PC-9 (cell line): ENCODE results near the gene GALNT11. TPM values are rescaled to one million over a fixed set of nuclear protein-coding genes. Genes with fewer than 3 reads are reported as not detected.

ENCODE experiments used
- BruUV-seq: library from RNA; stranded (reverse); fragments of 400-500 nt; replicated peaks from 2 replicates; lab custom pipeline; 2021; lab: Mats Ljungman, UMichigan
- CTCF ChIA-PET: fragments of 300-600 bp; sonication (Branson Sonifier 250); formaldehyde crosslinking; loops from one replicate; lab custom pipeline; 2022; ENCODE audit warnings: antibody characterized with exemption; lab: Charles Lee
- POLR2A ChIA-PET: fragments of 300-600 bp; sonication (Branson Sonifier 250); formaldehyde crosslinking; loops from one replicate; lab custom pipeline; 2022; ENCODE audit warnings: antibody characterized with exemption; ENCODE audit not compliant: unreplicated experiment; lab: Charles Lee
- DNase-seq, 2 experiments: peaks; one replicate each; pipeline versions ENCODE4 v3.0.0 to v3.0.0-alpha.2; 2015 to 2022; ENCODE audit warnings: mixed read lengths in 1 of 2
- H2AFZ ChIP-seq: fragments of 200-600 bp; sonication (generic); 2 replicates; pipeline ENCODE4 v1.8.1; 2017; ENCODE audit warnings: antibody characterized with exemption
- H3F3A ChIP-seq: fragments of 200-600 bp; sonication (generic); 2 replicates; pipeline ENCODE4 v1.8.1; 2017; ENCODE audit warnings: antibody characterized with exemption, mild to moderate bottlenecking, low read depth; ENCODE audit not compliant: insufficient read depth
- H3K27ac ChIP-seq: fragments of 200-600 bp; sonication (generic); 2 replicates; pipeline ENCODE4 v1.6.1; 2016; ENCODE audit warnings: mixed run types
- H3K27me3 ChIP-seq: fragments of 200-600 bp; sonication (generic); 2 replicates; pipeline ENCODE4 v1.6.1; 2016; ENCODE audit warnings: low read depth, mixed run types; ENCODE audit not compliant: insufficient read depth
- H3K36me3 ChIP-seq: fragments of 200-600 bp; sonication (generic); 2 replicates; pipeline ENCODE4 v1.6.1; 2016; ENCODE audit warnings: low read depth, mixed run types
- H3K4me1 ChIP-seq: fragments of 200-600 bp; sonication (generic); replicated peaks from 2 replicates; pipeline ENCODE4 v1.6.1; 2016; ENCODE audit warnings: mixed run types; ENCODE audit not compliant: insufficient read depth
- H3K4me2 ChIP-seq: fragments of 200-600 bp; sonication (generic); 2 replicates; pipeline ENCODE4 v1.6.1; 2017; ENCODE audit warnings: mixed run types
- H3K4me3 ChIP-seq: fragments of 200-600 bp; sonication (generic); 2 replicates; pipeline ENCODE4 v1.6.1; 2016; ENCODE audit warnings: mixed run types
- H3K79me2 ChIP-seq: fragments of 200-600 bp; sonication (generic); 2 replicates; pipeline ENCODE4 v1.6.1; 2017; ENCODE audit warnings: low read depth, mixed run types
- H3K9me2 ChIP-seq: fragments of 200-600 bp; sonication (generic); 2 replicates; pipeline ENCODE4 v1.8.1; 2017; ENCODE audit warnings: mild to moderate bottlenecking; ENCODE audit not compliant: insufficient read depth
- H3K9me3 ChIP-seq: fragments of 200-600 bp; sonication (generic); 2 replicates; pipeline ENCODE4 v1.8.1; 2016; ENCODE audit warnings: low read depth; ENCODE audit not compliant: insufficient read depth
- H4K20me1 ChIP-seq: fragments of 200-600 bp; sonication (generic); 2 replicates; pipeline ENCODE4 v1.8.1; 2017; ENCODE audit not compliant: insufficient read depth
- CTCF ChIP-seq: fragments of 200-600 bp; sonication (generic); conservative IDR thresholded peaks from 2 replicates; pipeline ENCODE4 v1.6.1; 2017; ENCODE audit warnings: mixed run types, antibody characterized with exemption, mild to moderate bottlenecking, moderate library complexity
- EZH2 ChIP-seq: fragments of 200-600 bp; sonication (generic); IDR thresholded peaks from 2 replicates; pipeline ENCODE4 v1.8.0; 2017; ENCODE audit warnings: antibody characterized with exemption, low read depth
- intact Hi-C: fragments of 100-400 bp; cut with micrococcal nuclease; formaldehyde crosslinking; loops from one replicate; pipeline ENCODE4 v1.10.0; 2022; ENCODE audit not compliant: unreplicated experiment
- total RNA-seq: library from RNA; stranded (reverse); gene quantifications from 2 replicates; pipeline ENCODE4 v1.2.3, GENCODE V29; 2021

Gene GALNT11
- total RNA-seq, 1 experiment from 2014 or later = 28.8 TPM

GRCh38 chr7:152000191-152000590, 25.3 kb upstream of the GALNT11 start:
- Histone ChIP-seq H3K27me3 (peaks cover 7% of the 10 kb centered on the region; the same call in 1 of the 2 replicates), H4K20me1 (no peaks in the 10 kb centered on the region), H3K9me2 (no peaks in the 10 kb centered on the region), H3K4me2 (no peak overlapping the region), H3K79me2 (no peaks in the 10 kb centered on the region), H3K9me3 (no peaks in the 10 kb centered on the region), H3K27ac (no peak overlapping the region), H3K36me3 (no peaks in the 10 kb centered on the region), H3K4me3 (no peak overlapping the region), H3F3A (no peaks in the 10 kb centered on the region), H3K4me1 (no peaks in the 10 kb centered on the region), H2AFZ (no peak overlapping the region)
- BruUV-seq = no TSS peak
- DNase-seq = no peak
- CTCF ChIA-PET = no interaction called here
- TF ChIP-seq EZH2 (no peak), CTCF (no peak)
- intact Hi-C loops = no loop called here
- POLR2A ChIA-PET = no interaction called here

GRCh38 chr7:152006336-152006735, 19.1 kb upstream of the GALNT11 start:
- TF ChIP-seq CTCF = no peak
- no peak for TF ChIP-seq EZH2
- peaks cover 7% of the 10 kb centered on the region; the same call in 1 of the 2 replicates for H3K27me3 ChIP-seq
- no peak overlapping the region for H3K4me2 ChIP-seq
- intact Hi-C loops = no loop called here
- H4K20me1 ChIP-seq = no peaks in the 10 kb centered on the region
- H3K9me2 ChIP-seq = no peaks in the 10 kb centered on the region
- no peaks in the 10 kb centered on the region for H3F3A ChIP-seq
- H3K4me1 ChIP-seq = no peaks in the 10 kb centered on the region
- H3K4me3 ChIP-seq = no peak overlapping the region
- POLR2A ChIA-PET = no interaction called here
- H2AFZ ChIP-seq = no peak overlapping the region
- no peak overlapping the region for H3K27ac ChIP-seq
- no peaks in the 10 kb centered on the region for H3K79me2 ChIP-seq
- CTCF ChIA-PET = no interaction called here
- BruUV-seq = no TSS peak
- no peaks in the 10 kb centered on the region for H3K36me3 ChIP-seq
- DNase-seq = no peak
- no peaks in the 10 kb centered on the region for H3K9me3 ChIP-seq

GRCh38 chr7:152011860-152012259, 13.6 kb upstream of the GALNT11 start:
- H3K9me3 ChIP-seq = no peaks in the 10 kb centered on the region
- H3K4me2 ChIP-seq = no peak overlapping the region
- H3K9me2 ChIP-seq = no peaks in the 10 kb centered on the region
- TF ChIP-seq EZH2 (no peak), CTCF (no peak)
- H3K4me1 ChIP-seq = no peaks in the 10 kb centered on the region
- POLR2A ChIA-PET = no interaction called here
- CTCF ChIA-PET = no interaction called here
- H3K27me3 ChIP-seq = 0 out of 2 replicates have a peak, but pooled peaks cover 7% of the 10 kb centered on the region
- intact Hi-C loops = loop anchor here (10.0 kb wide), 1 partner anchor 227 kb away; no protein-coding TSS in a partner anchor
- H3K36me3 ChIP-seq = no peaks in the 10 kb centered on the region
- no peak overlapping the region for H3K4me3 ChIP-seq
- H3F3A ChIP-seq = no peaks in the 10 kb centered on the region
- no peaks in the 10 kb centered on the region for H4K20me1 ChIP-seq
- H2AFZ ChIP-seq = no peak overlapping the region
- BruUV-seq = no TSS peak
- H3K79me2 ChIP-seq = no peaks in the 10 kb centered on the region
- DNase-seq = no peak
- no peak overlapping the region for H3K27ac ChIP-seq
